Ascending aorta (tissue), 2 donors: ENCODE results near the gene KL. TPM values are rescaled to one million over a fixed set of nuclear protein-coding genes. Genes with fewer than 3 reads are reported as not detected.
A peak's percentile ranks its signal among the peaks of the same experiment; 100 is the strongest.

Experiments
- DNase-seq, 2 donors: peaks; one replicate each; pipeline ENCODE4 v3.0.0-alpha.2; 2019; ENCODE audit warnings: low spot score in 2 of 2
- H3K27ac ChIP-seq, 2 donors: fragments of 200-600 bp; sonication (generic); one replicate each; pipeline ENCODE4 v1.5.1; 2016 to 2017; ENCODE audit warnings: mild to moderate bottlenecking in 1 of 2
- H3K27me3 ChIP-seq: fragments of 200-600 bp; sonication (generic); one replicate; pipeline ENCODE4 v1.5.1; 2017
- H3K36me3 ChIP-seq, 2 donors: fragments of 200-600 bp; sonication (generic); one replicate each; pipeline ENCODE4 v1.5.1; 2016
- H3K4me1 ChIP-seq, 2 donors: fragments of 200-600 bp; sonication (generic); one replicate each; pipeline ENCODE4 v1.5.1; 2016 to 2017; ENCODE audit warnings: mild to moderate bottlenecking in 1 of 2
- H3K4me3 ChIP-seq, 2 donors: fragments of 200-600 bp; sonication (generic); one replicate each; pipeline ENCODE4 v1.5.1; 2016 to 2017; ENCODE audit warnings: mild to moderate bottlenecking in 1 of 2
- H3K9me3 ChIP-seq, 2 donors: fragments of 200-600 bp; sonication (generic); one replicate each; pipeline ENCODE4 v1.5.1; 2016
- CTCF ChIP-seq, 3 experiments: fragments of 200-600 bp in 2 of 3; fragments of 450-650 bp in 1 of 3; sonication (generic) in 2 of 3; IDR thresholded peaks; one replicate each; pipeline ENCODE4 v1.5.1; 2016 to 2019; ENCODE audit warnings: antibody characterized with exemption in 3 of 3, mild to moderate bottlenecking in 1 of 3, moderate library complexity in 1 of 3
- intact Hi-C: fragments of 100-400 bp; cut with DNase I; formaldehyde crosslinking; loops from one replicate; pipeline ENCODE4 v1.15.1; 2023
- total RNA-seq: library from RNA; depleted of rRNA; stranded (reverse); fragments of >200 nt; gene quantifications from one replicate; pipeline ENCODE4 v1.1.0, GENCODE V29; 2016

KL gene
- total RNA-seq, 1 donor from 2014 or later, result 3.7 TPM

GRCh38 chr13:33101835-33102234 lies 85.6 kb downstream of the KL start:
- Histone ChIP-seq H3K36me3 (peaks cover 17 to 28% of the 10 kb centered on the region in 2 donors), H3K27ac (no peak overlapping the region), H3K27me3 (no peaks in the 10 kb centered on the region), H3K9me3 (peaks cover 0 to 4% of the 10 kb centered on the region in 2 donors), H3K4me3 (no peak overlapping the region), H3K4me1 (peaks cover 0 to under 1% of the 10 kb centered on the region in 2 donors)
- no peak for TF ChIP-seq CTCF (IDR thresholded peaks at IDR 0.05)
- intact Hi-C loops, result no loop called here
- no peak for DNase-seq

- Histone ChIP-seq H3K9me3 (peaks cover 0 to 2% of the 10 kb centered on the region in 2 donors), H3K27me3 (no peaks in the 10 kb centered on the region), H3K4me1 (peaks cover 2 to 6% of the 10 kb centered on the region in 2 donors), H3K36me3 (peaks cover 17 to 33% of the 10 kb centered on the region in 2 donors), H3K27ac (no peak overlapping the region), H3K4me3 (no peak overlapping the region)
- DNase-seq, result no peak
- intact Hi-C loops, result no loop called here
- no peak for TF ChIP-seq CTCF (IDR thresholded peaks at IDR 0.05)
Observed at GRCh38 chr13:33103457-33103856, 87.2 kb downstream of the KL start.

- DNase-seq, result no peak
- Histone ChIP-seq H3K4me3 (no peak overlapping the region), H3K27ac (peak overlapping the region; percentile 25 to 41), H3K9me3 (no peaks in the 10 kb centered on the region), H3K36me3 (peaks cover 25 to 33% of the 10 kb centered on the region in 2 donors), H3K4me1 (peaks cover 19 to 25% of the 10 kb centered on the region in 2 donors), H3K27me3 (no peaks in the 10 kb centered on the region)
- no peak for TF ChIP-seq CTCF (IDR thresholded peaks at IDR 0.05)
- intact Hi-C loops, result loop anchor here (5.0 kb wide), 2 partner anchors 102 to 518 kb away; partner anchors contain the start of gene PDS5B
Observed at GRCh38 chr13:33105387-33106005, 89.3 kb downstream of the KL start.

- DNase-seq, result no peak
- Histone ChIP-seq H3K4me3 (no peak overlapping the region), H3K27me3 (no peaks in the 10 kb centered on the region), H3K36me3 (peaks cover 25 to 33% of the 10 kb centered on the region in 2 donors), H3K9me3 (no peaks in the 10 kb centered on the region), H3K27ac (peak overlapping the region; percentile 41 to 66), H3K4me1 (peaks cover 24 to 37% of the 10 kb centered on the region in 2 donors)
- intact Hi-C loops, result loop anchor here (5.0 kb wide), 2 partner anchors 100 to 520 kb away; partner anchors contain the start of gene PDS5B
- no peak for TF ChIP-seq CTCF (IDR thresholded peaks at IDR 0.05)
Observed at GRCh38 chr13:33106656-33107360, 90.6 kb downstream of the KL start.

- Histone ChIP-seq H3K27ac (peak overlapping the region; percentile 41 to 66), H3K4me1 (peaks cover 24 to 41% of the 10 kb centered on the region in 2 donors), H3K36me3 (peaks cover 25 to 33% of the 10 kb centered on the region in 2 donors), H3K27me3 (no peaks in the 10 kb centered on the region), H3K9me3 (no peaks in the 10 kb centered on the region), H3K4me3 (no peak overlapping the region)
- intact Hi-C loops, result loop anchor here (5.0 kb wide), 2 partner anchors 100 to 520 kb away; partner anchors contain the start of gene PDS5B
- no peak for DNase-seq
- no peak for TF ChIP-seq CTCF (IDR thresholded peaks at IDR 0.05)
Observed at GRCh38 chr13:33107361-33107760, 91.1 kb downstream of the KL start.
